ENCODE results near the gene RAPGEFL1.
A peak's percentile ranks its signal among the peaks of the same experiment; 100 is the strongest.

The RAPGEFL1 gene

DNA sequence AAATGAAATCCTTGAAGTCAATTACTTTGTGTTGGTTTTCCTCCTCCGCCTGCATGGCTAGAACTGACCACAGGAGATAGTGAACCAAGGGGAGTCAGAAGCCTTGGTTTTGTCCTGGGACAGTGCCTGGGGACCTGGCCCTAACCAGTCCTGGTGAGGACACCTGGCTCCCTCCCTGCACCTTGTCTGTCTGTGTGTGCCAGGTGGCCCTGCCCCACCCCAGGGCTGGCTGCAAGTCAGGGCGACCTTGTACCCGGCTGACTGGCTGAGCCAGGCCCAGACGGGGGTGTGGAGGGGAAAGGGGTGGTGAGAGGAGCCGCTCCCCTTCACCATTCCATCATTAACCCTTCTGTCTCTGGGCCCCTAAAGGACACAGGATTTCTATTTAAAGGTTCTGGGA is 3.4 kb downstream of the RAPGEFL1 start:
- H3K27ac ChIP-seq = no peak overlapping the region
- TF ChIP-seq, protein P1, sequence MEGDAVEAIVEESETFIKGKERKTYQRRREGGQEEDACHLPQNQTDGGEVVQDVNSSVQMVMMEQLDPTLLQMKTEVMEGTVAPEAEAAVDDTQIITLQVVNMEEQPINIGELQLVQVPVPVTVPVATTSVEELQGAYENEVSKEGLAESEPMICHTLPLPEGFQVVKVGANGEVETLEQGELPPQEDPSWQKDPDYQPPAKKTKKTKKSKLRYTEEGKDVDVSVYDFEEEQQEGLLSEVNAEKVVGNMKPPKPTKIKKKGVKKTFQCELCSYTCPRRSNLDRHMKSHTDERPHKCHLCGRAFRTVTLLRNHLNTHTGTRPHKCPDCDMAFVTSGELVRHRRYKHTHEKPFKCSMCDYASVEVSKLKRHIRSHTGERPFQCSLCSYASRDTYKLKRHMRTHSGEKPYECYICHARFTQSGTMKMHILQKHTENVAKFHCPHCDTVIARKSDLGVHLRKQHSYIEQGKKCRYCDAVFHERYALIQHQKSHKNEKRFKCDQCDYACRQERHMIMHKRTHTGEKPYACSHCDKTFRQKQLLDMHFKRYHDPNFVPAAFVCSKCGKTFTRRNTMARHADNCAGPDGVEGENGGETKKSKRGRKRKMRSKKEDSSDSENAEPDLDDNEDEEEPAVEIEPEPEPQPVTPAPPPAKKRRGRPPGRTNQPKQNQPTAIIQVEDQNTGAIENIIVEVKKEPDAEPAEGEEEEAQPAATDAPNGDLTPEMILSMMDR (conservative IDR thresholded peaks at IDR 0.05) = no peak

DNA sequence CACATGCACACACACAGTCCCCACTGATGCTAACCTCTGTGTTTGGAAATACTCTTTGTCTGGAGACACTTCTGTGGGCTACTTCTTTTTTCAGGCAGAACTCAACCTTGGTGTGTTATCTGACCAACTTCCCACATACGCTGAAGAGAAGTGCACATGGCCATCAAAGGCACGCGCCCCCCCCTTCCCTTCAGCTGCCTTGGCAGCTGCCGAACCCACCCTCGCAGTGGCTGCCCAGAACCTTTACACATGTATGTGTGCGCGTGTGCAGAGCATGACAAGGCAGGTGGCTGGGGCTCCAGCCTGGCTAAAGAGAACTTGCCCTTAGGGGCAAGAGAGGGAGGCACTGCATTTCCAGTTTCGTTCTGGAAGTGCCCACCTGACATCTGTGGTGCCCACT is 3.9 kb downstream of the RAPGEFL1 start:
- H3K27ac ChIP-seq = no peak overlapping the region
- TF ChIP-seq, protein P1 (conservative IDR thresholded peaks at IDR 0.05) = no peak

DNA sequence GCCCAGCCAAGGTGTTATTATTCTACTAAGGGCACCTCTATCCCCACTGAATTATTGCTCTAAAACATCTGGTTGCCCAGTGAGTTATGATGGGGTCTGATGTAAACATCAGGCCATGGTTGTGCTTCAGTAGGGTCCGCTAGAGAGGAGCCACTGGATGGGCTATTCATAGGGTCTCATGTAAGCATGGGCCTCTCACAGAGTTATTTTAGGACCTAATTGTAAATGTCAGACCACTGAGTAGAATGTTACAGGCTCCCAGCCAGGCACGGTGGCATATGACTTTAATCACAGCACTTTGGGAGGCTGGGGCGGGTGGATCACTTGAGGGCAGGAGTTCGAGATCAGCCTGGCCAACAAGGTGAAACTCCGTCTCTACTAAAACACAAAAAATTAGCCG is 5.3 kb downstream of the RAPGEFL1 start:
- H3K27ac ChIP-seq = no peak overlapping the region
- TF ChIP-seq, protein P1 (conservative IDR thresholded peaks at IDR 0.05) = no peak

DNA sequence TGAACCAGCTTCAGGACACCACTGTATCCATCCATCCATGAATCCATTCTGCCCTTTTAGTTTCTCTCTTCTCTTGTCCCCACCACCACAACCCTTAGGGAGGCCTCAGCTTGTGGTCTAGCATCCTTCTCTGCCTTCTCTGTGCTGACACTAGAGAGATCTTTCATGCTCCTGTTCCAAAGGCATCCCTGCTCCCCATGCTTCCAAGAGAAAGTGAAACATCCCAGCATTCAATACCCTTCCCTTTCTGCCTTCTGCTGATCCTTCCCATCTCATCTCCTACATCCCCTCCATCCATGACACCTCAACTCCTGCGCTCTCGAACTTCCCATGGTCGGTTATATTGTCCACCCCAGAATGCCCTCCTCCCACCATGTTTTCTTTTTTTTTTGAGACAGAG is 10.0 kb downstream of the RAPGEFL1 start:
- TF ChIP-seq, protein P1 (conservative IDR thresholded peaks at IDR 0.05) = no peak
- no peak overlapping the region for H3K27ac ChIP-seq

DNA sequence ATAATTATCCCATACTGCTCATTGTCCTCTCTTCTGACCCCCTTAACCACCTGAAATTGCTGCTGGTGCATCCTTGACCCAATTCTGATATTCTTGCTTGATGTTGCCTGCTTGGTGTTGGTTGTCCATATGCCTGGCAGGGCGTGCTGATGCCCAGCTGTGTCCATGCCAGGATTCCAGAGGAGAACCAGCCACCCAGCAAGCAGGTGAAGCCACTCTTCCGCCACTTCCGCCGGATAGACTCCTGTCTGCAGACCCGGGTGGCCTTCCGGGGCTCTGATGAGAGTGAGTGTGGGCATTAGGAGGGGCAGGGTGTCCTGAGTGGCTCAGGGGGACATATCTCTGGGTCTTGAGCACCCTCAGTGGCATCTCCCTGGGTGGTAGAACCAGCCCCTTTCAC is 11.4 kb downstream of the RAPGEFL1 start:
- H3K27ac ChIP-seq = no peak overlapping the region
- TF ChIP-seq, protein P1 (conservative IDR thresholded peaks at IDR 0.05) = no peak

DNA sequence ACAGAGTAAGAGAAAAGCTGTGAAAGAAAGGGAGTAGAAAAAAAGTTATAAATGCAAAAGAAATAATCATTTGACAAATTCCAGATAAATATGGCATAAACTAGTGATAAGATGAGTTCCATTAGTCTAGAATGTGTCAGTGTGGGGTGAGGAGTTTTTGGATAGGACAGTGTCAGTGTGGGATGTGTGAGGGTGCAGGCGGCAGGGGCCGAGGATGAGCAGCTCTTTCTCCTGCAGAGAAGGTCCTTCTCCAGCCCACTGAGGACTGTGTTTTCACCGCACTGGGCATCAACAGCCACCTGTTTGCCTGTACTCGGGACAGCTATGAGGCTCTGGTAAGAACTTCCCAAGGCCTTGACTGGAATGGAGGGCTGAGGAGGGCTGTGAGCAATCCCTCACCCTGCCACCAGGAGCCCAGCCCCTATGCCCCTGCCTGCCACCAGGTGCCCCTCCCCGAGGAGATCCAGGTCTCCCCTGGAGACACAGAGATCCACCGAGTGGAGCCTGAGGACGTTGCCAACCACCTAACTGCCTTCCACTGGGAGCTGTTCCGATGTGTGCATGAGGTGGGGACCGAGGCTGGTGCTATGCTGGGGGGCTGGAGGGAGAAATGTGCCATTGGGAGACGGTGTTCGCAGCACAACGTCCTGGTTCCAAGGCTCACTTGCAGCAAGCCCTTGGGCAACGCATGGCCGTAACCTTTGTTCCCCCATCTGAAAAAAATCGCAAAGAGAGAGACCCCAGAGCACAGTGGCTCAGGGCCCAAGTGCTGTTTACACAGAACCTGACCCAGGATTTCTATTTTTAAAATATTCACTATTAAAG is 13.1 kb downstream of the RAPGEFL1 start:
- H3K27ac ChIP-seq = peak overlapping the region; percentile 62
- TF ChIP-seq, protein P1 (conservative IDR thresholded peaks at IDR 0.05) = peak; percentile 67; the same call in 1 of the 2 replicates

DNA sequence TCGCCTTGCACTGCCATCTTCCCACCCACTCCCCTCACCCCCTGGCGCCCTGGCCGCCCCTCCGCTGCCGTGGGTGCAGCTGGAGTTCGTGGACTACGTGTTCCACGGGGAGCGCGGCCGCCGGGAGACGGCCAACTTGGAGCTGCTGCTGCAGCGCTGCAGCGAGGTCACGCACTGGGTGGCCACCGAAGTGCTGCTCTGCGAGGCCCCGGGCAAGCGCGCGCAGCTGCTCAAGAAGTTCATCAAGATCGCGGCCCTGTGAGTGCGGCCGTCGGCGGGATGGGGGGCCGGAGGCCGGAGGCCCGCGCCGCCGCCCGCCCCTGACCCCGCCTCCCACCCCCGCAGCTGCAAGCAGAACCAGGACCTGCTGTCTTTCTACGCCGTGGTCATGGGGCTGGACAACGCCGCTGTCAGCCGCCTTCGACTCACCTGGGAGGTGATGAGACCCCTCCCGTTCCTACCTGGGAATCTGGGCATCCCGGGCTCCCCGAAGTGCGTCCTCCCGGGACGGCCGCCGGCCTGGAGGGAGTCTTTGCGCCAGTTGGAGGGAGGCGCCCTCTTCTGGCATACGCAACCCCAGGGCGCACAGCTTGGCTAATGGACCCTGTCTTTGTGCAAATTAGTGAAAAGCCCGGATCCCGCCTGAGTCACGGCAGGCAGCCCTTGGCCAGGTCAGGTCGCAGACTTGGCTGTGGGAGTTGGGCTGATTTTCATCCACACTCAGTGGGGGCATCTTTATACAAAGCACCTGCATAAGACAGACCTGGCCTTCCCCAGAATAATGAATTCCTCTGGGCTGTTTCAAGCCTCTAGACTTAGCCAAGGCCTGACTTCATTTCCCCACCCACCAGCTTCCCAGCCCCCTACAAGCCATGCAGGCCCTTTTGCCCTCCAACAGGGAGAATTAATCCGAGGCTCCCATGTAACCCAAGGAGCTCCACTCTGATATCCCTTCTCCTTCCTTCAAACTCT is 14.3 kb downstream of the RAPGEFL1 start:
- TF ChIP-seq, protein P1 (conservative IDR thresholded peaks at IDR 0.05) = peak; percentile 87
- peak overlapping the region; percentile 62 for H3K27ac ChIP-seq
